Gastrocnemius medialis (tissue), 4 donors: ENCODE results near the gene RBM14.

Experiments used
- CTCF ChIP-seq, 5 experiments: fragments of 450-650 bp in 3 of 5; fragments of 200-600 bp in 2 of 5; sonication (generic) in 2 of 5; IDR thresholded peaks in 4 of 5; conservative IDR thresholded peaks in 1 of 5; 1 replicate in 4 of 5; 2 replicates in 1 of 5; pipeline ENCODE4 v1.5.1; 2016 to 2019; ENCODE audit warnings: antibody characterized with exemption in 5 of 5, mild to moderate bottlenecking in 3 of 5, moderate library complexity in 3 of 5
- POLR2A ChIP-seq, 2 donors: fragments of 450-650 bp; IDR thresholded peaks; one replicate each; pipeline ENCODE4 v1.6.1; 2017; ENCODE audit warnings: antibody characterized with exemption in 2 of 2, mild to moderate bottlenecking in 2 of 2, moderate library complexity in 2 of 2

GRCh38 chr11:66652651-66653050, 36.2 kb downstream of the RBM14 start:
- TF ChIP-seq POLR2A (IDR thresholded peaks at IDR 0.05) (no peak), CTCF (IDR thresholded peaks at IDR 0.05 in 4 of 5, conservative IDR thresholded peaks at IDR 0.05 in 1 of 5) (no peak)
